B cell (primary cell): ENCODE results near the gene PLCB1. TPM values are rescaled to one million over a fixed set of nuclear protein-coding genes. Genes with fewer than 3 reads are reported as not detected.

Experiments used
- ATAC-seq: fragments of 200-7000 bp; cut with Tn5 transposase; one replicate; pipeline ENCODE4 v1.10.0; 2021; ENCODE audit warnings: low read depth, mild to moderate bottlenecking, moderate number of reproducible peaks, moderate library complexity
- CTCF ChIA-PET: fragments of 350-600 bp; sonication (Branson Sonifier 250); formaldehyde crosslinking; loops from one replicate; lab custom pipeline; 2021; ENCODE audit warnings: antibody characterized with exemption, inconsistent platforms; lab: Charles Lee
- POLR2A ChIA-PET: fragments of 350-600 bp; sonication (Branson Sonifier 250); formaldehyde crosslinking; loops from one replicate; lab custom pipeline; 2021; ENCODE audit warnings: antibody characterized with exemption; lab: Charles Lee
- DNase-seq: peaks from one replicate; pipeline ENCODE4 v3.0.0; 2013
- H2AFZ ChIP-seq: 2 replicates; pipeline ENCODE4 v1.6.1; 2012; ENCODE audit warnings: mild to moderate bottlenecking, low read depth, low read length; ENCODE audit not compliant: insufficient read depth, poor library complexity, severe bottlenecking
- H3K27ac ChIP-seq, 2 donors: 1 replicate in 1 of 2; 2 replicates in 1 of 2; pipeline ENCODE4 v1.5.1; 2012 to 2013; ENCODE audit warnings: low read length in 2 of 2, mild to moderate bottlenecking in 2 of 2, moderate library complexity in 1 of 2
- H3K27me3 ChIP-seq, 4 experiments: fragments of 200-600 bp in 1 of 4; sonication (generic) in 1 of 4; replicated peaks in 1 of 4; 1 replicate in 2 of 4; 2 replicates in 2 of 4; pipeline versions ENCODE4 v1.6.1 to v1.7.0; 2013 to 2016; ENCODE audit warnings: low read length in 3 of 4, mild to moderate bottlenecking in 2 of 4, mixed read lengths in 1 of 4, moderate library complexity in 1 of 4; ENCODE audit not compliant: insufficient read depth in 4 of 4, control insufficient read depth in 3 of 4; ENCODE audit errors: control extremely low read depth in 1 of 4
- H3K36me3 ChIP-seq, 2 experiments: replicated peaks in 1 of 2; 1 replicate in 1 of 2; 2 replicates in 1 of 2; pipeline versions ENCODE4 v1.6.1 to v1.7.1; 2013; ENCODE audit warnings: low read length in 1 of 2; ENCODE audit not compliant: insufficient read depth in 2 of 2, control insufficient read depth in 1 of 2; ENCODE audit errors: control extremely low read depth in 1 of 2, extremely low read depth in 1 of 2
- H3K4me1 ChIP-seq, 2 donors: fragments of 200-600 bp in 1 of 2; sonication (generic) in 1 of 2; 1 replicate in 1 of 2; 2 replicates in 1 of 2; pipeline versions ENCODE4 v1.5.1 to v1.6.1; 2013 to 2017; ENCODE audit warnings: low read length in 2 of 2; ENCODE audit not compliant: control insufficient read depth in 2 of 2, insufficient read depth in 2 of 2
- H3K4me2 ChIP-seq: replicated peaks from 2 replicates; pipeline ENCODE3; 2012; ENCODE audit warnings: mild to moderate bottlenecking, low read depth, low read length; ENCODE audit not compliant: poor library complexity, severe bottlenecking
- H3K4me3 ChIP-seq, 5 experiments: fragments of 200-600 bp in 1 of 5; sonication (generic) in 1 of 5; 1 replicate in 3 of 5; 2 replicates in 2 of 5; pipeline versions ENCODE4 v1.5.1 to v1.7.0; 2011 to 2016; ENCODE audit warnings: low read length in 4 of 5, mild to moderate bottlenecking in 4 of 5, low read depth in 2 of 5, control low read depth in 1 of 5, moderate library complexity in 1 of 5; ENCODE audit not compliant: insufficient read depth in 1 of 5; ENCODE audit errors: control extremely low read depth in 1 of 5, extremely low read depth in 1 of 5
- H3K79me2 ChIP-seq: fragments of 200-600 bp; sonication (generic); one replicate; pipeline ENCODE4 v1.6.0; 2016; ENCODE audit warnings: low read length; ENCODE audit not compliant: control insufficient read depth, insufficient read depth
- H3K9ac ChIP-seq: fragments of 200-600 bp; sonication (generic); 2 replicates; pipeline ENCODE4 v1.6.1; 2017; ENCODE audit warnings: mild to moderate bottlenecking, low read length, moderate library complexity
- H3K9me3 ChIP-seq, 3 donors: one replicate each; pipeline versions ENCODE4 v1.6.1 to v1.7.1; 2013; ENCODE audit warnings: low read length in 2 of 3; ENCODE audit not compliant: control insufficient read depth in 2 of 3, insufficient read depth in 1 of 3; ENCODE audit errors: control extremely low read depth in 1 of 3
- H4K20me1 ChIP-seq: 2 replicates; pipeline ENCODE4 v1.6.0; 2012; ENCODE audit warnings: mild to moderate bottlenecking, low read length; ENCODE audit not compliant: insufficient read depth, control insufficient read depth, poor library complexity, severe bottlenecking
- H3K27ac Mint-ChIP-seq: one replicate; pipeline ENCODE4 v1.8.0; 2021; ENCODE audit warnings: mixed read lengths
- H3K27me3 Mint-ChIP-seq: one replicate; pipeline ENCODE4 v1.8.0; 2021; ENCODE audit warnings: mixed read lengths
- H3K4me1 Mint-ChIP-seq: one replicate; pipeline ENCODE4 v1.8.0; 2021; ENCODE audit warnings: mixed read lengths
- H3K4me3 Mint-ChIP-seq: one replicate; pipeline ENCODE4 v1.8.0; 2021; ENCODE audit warnings: mixed read lengths
- H3K9me3 Mint-ChIP-seq: one replicate; pipeline ENCODE4 v1.8.0; 2022; ENCODE audit warnings: mixed read lengths; ENCODE audit not compliant: insufficient read depth
- CTCF ChIP-seq: fragments of 200-600 bp; IDR thresholded peaks from one replicate; pipeline ENCODE4 v1.8.0; 2022; ENCODE audit warnings: antibody characterized with exemption, mild to moderate bottlenecking
- EZH2 ChIP-seq: IDR thresholded peaks from 2 replicates; pipeline ENCODE4 v1.6.1; 2012; ENCODE audit warnings: borderline replicate concordance, low read depth, mild to moderate bottlenecking, moderate library complexity, low read length; ENCODE audit not compliant: insufficient read depth, poor library complexity, severe bottlenecking
- WGBS: methylation state at CpG from one replicate; pipeline ENCODE4 v1.1.5; 2013; ENCODE audit warnings: missing lambda C conversion rate; ENCODE audit not compliant: insufficient coverage; 5-methylcytosine and 5-hydroxymethylcytosine counted together
- intact Hi-C: fragments of 100-400 bp; cut with micrococcal nuclease; formaldehyde crosslinking; loops from one replicate; pipeline ENCODE4 v1.10.0; 2022
- polyA plus RNA-seq: library from polyadenylated mRNA; depleted of rRNA; stranded (reverse); fragments of >200 nt; gene quantifications from 2 replicates; pipeline ENCODE4 v1.2.3, GENCODE V29; 2012
- total RNA-seq, 2 donors: library from RNA; stranded (reverse); fragments of 120-200 nt in 1 of 2; gene quantifications; 1 replicate in 1 of 2; 2 replicates in 1 of 2; pipeline versions ENCODE4 v1.2.3 to v1.2.4, GENCODE V29; 2013 to 2022

Gene PLCB1
- total and polyA plus RNA-seq, 2 donors (not counting 1 experiment from before 2014, with no cell fraction given): 0.18 to 0.47 TPM

- no peaks in the 10 kb centered on the region for H3K4me1 ChIP-seq
- WGBS: no CpG with 5 or more reads among the region's 2 CpGs
- no peak overlapping the region for H3K27ac ChIP-seq
- Mint-ChIP-seq H3K4me1 (no peaks in the 10 kb centered on the region), H3K27ac (no peak overlapping the region), H3K27me3 (peaks cover 5% of the 10 kb centered on the region), H3K9me3 (no peaks in the 10 kb centered on the region), H3K4me3 (no peak overlapping the region)
- POLR2A ChIA-PET: no interaction called here
- H3K4me2 ChIP-seq: no peak overlapping the region
- ATAC-seq (no peak), DNase-seq (no peak)
- intact Hi-C loops: loop anchor here (2.0 kb wide), 1 partner anchor 255 kb away; the partner anchor contains the start of gene PLCB1
- H3K4me3 ChIP-seq: no peak overlapping the region
- H3K79me2 ChIP-seq: no peaks in the 10 kb centered on the region
- H4K20me1 ChIP-seq: no peaks in the 10 kb centered on the region
- no peak overlapping the region for H3K9ac ChIP-seq
- no peaks in the 10 kb centered on the region for H3K27me3 ChIP-seq
- CTCF ChIA-PET: interaction anchor here (0.8 to 6.6 kb wide), 14 partner anchors 10 to 451 kb away, joined by 3 to 71 read pairs (median 3); no protein-coding TSS in a partner anchor
- TF ChIP-seq EZH2: no peak
- no peak for TF ChIP-seq CTCF
- no peak overlapping the region for H2AFZ ChIP-seq
- H3K9me3 ChIP-seq: no peaks in the 10 kb centered on the region
- no peaks in the 10 kb centered on the region for H3K36me3 ChIP-seq
Observed at GRCh38 chr20:8388141-8388540, 256.1 kb downstream of the PLCB1 start.

DNA sequence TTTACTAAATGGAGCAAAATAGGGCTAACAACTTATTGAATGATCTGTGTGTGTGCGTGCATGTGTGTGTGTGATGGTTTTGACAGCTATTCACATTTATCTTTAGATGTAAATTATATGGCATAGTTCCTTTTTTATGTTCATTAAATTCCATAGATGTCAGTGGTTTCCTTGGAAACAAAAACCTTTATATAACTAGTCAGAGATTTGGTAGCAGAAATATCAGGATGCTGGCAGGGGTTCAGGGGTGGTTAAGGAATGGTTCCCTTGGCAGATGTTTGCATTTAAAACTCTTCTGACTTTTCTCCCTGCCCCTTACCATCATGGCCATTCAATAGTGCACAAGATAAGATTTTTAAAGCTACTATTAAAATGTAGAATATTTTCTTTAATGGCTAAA, 256.6 kb downstream of the PLCB1 start:
- DNase-seq: no peak
- H2AFZ ChIP-seq: no peak overlapping the region
- Mint-ChIP-seq H3K27me3 (peaks cover 5% of the 10 kb centered on the region), H3K4me3 (no peak overlapping the region), H3K4me1 (no peaks in the 10 kb centered on the region), H3K27ac (no peak overlapping the region), H3K9me3 (no peaks in the 10 kb centered on the region)
- H3K36me3 ChIP-seq: no peaks in the 10 kb centered on the region
- H3K4me1 ChIP-seq: no peaks in the 10 kb centered on the region
- no CpG with 5 or more reads among the region's 1 CpG for WGBS
- TF ChIP-seq CTCF (no peak), EZH2 (no peak)
- CTCF ChIA-PET: interaction anchor here (0.6 to 6.6 kb wide), 17 partner anchors 8 to 451 kb away, joined by 3 to 71 read pairs (median 3); no protein-coding TSS in a partner anchor
- no peak overlapping the region for H3K4me3 ChIP-seq
- no peak overlapping the region for H3K9ac ChIP-seq
- no peak overlapping the region for H3K27ac ChIP-seq
- POLR2A ChIA-PET: no interaction called here
- no peaks in the 10 kb centered on the region for H3K9me3 ChIP-seq
- no peak overlapping the region for H3K4me2 ChIP-seq
- no peak for ATAC-seq
- no peaks in the 10 kb centered on the region for H3K79me2 ChIP-seq
- H4K20me1 ChIP-seq: no peaks in the 10 kb centered on the region
- intact Hi-C loops: loop anchor here (1.0 to 2.0 kb wide), 2 partner anchors 256 to 344 kb away; partner anchors contain the start of gene PLCB1
- no peaks in the 10 kb centered on the region for H3K27me3 ChIP-seq
